Activated CD8-positive, alpha-beta memory T cell treated with anti-CD3 and anti-CD28 coated beads for 48 hours (primary cell): Measurements from ENCODE around the gene UNK.
"Not testable (repeated sequence)": the region's sequence is repeated elsewhere in the genome, so short reads cannot be mapped to it uniquely, and the experiment has no call there.

Source experiments
- DNase-seq, 3 experiments: peaks; one replicate each; pipeline ENCODE4 v3.0.0-alpha.2; 2020; ENCODE audit warnings: low read depth in 2 of 3, low spot score in 2 of 3

The UNK gene

DNA sequence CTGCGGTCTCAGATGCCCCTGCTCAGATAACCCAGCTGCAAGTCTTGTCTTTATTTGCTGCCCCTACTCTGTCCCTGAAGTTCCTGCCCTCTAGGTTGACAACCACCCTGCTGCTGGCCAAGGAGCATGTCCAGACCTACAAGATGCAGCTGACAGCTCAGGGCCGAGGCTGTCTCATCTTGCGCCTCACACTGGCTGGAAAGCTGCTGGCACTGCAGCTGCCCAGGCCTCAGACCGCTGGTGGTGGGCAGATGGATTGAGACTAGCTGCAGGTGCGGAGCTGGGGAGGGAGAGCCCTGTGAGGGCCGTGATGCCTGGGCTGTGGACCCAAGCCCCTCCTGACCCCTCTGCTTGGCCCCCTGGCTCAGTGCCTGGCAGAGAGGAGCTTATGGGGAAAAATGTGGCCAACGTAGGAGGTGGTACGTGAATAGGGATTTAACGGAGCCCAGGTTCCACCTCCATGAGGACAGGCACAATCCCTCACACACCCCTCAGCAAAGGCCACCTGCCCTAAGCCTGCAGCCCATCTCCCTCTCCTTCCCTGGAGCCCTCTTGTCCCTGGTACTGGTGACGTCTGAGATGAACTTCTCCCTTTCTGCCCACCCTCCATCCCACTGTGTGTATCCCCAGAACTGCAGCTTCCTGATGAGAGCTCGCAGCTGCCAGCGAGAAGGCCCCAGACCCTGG lies 11.3 kb upstream of the UNK start:
- DNase-seq = no peak

DNA sequence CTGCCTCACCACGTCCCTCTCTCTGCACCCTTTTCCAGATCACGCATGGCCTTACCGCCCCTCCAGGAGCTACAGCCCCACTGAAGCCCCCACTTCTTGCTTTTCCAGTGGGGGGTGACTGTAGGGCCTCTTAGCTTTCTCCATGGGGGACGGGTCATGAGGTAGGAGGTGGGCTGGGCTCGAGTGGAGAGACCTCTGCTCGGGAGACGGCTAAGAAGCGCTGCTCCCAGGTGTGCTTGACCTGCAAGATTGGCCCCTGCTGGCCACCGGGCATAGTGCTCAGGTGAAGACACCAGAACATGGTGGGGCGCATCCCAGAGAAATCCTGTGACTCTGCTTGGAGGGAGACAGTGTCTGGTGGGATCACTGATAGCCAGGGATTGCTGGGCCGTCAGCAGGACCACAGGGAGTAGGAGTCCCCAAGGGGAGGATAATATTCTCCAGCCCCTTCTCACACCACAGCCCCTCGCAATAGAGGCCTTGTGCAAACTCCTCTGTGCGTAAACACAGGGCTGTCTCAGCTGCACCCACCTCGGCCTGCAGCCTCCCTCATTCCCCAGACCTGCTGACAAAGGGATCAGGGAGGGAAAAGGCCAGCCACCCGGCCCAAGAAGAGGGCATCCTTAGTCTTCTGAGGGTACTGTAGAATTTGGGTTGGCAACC lies 10.7 kb upstream of the UNK start:
- no peak for DNase-seq

DNA sequence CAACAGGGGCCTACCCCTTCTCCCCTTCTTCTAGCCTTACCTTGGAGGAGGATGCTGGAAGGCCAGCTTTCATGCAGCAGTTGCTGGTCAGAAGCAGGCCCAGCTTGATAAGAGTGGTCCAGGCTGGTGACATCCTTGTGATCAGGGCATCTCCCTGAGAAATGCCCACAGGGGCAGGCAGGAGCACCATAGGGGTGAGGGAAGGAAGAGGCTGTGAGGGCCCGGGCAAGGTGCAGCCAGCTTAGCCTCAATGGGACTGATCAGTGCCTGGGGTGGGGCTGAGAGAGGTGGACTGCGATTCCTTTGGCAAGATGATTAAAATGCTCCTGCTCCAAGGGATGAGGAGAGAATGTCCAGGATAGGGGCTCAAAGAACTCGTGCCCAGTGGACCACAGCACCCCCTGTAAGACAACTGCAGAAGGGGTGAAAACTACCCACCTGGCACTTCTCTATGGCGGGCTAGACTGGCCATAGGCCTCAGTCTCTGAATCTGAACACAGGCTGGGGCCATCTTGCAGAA lies 10.1 kb upstream of the UNK start:
- DNase-seq = no peak

DNA sequence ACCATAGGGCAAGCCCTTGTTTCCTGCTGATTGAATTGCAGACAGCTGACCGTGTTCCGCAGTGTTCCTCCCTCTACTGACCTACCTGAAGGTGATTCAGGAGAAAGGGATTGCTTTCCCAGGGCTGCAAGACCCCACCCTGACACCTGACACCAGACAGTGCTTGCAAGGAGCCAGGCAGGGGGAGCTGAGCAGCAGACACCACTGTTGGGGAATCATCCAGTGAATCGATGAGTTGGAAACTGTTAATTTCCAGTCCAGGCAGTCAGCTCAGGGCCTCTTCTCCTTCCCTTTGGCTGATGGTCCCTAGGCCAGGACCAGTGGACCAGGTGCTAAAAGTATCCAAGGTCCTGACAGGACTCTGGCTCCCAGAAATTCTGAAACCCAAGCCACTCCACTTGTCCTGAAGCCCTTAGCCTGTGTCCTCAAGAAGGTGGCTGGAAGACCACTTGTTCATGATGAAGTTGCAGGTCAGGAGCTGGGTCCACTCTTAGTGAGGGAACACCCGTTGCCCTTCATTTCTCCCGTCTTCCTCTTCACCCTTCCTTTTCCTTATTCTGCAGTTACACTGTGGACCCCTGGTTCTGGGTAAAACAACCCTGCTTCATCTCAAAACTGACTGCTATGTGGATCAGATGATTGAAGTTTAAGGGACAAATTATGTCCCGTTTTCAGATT lies 9.5 kb upstream of the UNK start:
- DNase-seq = no peak

DNA sequence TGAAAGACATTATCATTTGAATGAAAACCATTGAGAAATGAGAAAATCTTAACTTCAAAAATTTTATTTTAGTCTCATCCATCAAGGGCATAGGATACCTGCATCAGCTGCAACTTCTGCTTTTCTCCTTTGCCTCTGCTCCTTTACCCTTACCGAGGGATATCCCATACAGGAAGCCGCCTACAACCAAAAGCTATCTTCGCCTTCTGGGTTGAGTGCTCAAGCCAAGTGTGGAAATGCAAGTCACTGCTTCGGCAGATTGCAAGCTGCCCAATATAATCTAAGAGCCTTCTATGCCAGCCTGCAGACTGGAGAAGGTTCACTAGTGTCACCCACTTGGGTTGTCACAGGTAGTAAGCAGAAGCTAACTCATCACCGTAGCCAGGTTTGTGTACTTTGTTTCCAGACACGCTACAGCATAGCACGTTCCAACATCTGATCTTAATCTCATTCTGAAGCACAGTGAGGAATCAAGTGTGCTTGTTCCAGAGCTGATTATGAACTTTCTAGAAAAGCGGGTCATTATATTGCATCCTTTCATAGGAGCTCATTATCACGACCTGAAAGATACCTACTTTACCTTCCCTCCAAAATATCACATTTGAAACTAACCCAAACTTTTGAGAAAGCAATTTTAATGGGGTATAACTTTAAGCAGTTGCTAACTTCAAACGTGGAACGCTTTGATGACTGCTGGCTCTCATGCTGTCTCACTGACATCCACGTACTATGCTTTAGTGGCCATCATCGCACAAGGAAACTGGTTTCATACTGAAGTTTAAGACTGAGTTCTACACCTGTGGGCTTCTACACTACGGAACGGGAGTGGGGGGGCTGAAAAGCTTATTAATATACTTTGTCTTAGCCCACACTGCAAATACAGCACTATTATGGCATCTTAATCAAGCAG lies 8.0 kb upstream of the UNK start:
- no peak for DNase-seq

DNA sequence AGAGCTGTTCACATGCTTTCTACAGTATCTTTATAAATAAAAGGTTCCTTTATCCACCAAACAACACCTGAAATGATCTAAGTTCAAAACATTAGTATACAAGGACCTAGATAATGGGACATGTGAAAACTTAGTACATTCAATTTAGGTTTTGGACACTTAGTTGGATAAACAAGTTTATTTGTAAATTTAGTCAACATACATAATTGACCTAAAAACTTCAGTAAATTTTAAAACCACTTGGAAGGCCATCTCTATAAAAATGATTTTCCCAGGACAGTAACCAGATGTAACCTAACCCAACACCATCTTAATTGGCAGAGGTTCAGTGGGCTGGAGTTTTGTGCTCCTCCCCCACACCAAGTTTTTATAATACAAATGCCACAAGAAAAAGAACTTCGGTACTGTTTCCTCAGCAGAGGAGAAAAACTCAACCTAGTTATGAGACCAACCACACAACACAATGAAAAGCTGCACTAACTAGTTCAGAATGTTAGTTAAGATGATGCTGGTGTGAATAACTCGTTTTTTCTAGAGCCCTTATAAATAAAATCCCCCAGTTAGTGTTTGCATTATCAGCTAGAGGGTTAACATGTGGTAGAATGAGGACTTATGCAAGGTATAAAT lies 7.2 kb upstream of the UNK start:
- no peak for DNase-seq

DNA sequence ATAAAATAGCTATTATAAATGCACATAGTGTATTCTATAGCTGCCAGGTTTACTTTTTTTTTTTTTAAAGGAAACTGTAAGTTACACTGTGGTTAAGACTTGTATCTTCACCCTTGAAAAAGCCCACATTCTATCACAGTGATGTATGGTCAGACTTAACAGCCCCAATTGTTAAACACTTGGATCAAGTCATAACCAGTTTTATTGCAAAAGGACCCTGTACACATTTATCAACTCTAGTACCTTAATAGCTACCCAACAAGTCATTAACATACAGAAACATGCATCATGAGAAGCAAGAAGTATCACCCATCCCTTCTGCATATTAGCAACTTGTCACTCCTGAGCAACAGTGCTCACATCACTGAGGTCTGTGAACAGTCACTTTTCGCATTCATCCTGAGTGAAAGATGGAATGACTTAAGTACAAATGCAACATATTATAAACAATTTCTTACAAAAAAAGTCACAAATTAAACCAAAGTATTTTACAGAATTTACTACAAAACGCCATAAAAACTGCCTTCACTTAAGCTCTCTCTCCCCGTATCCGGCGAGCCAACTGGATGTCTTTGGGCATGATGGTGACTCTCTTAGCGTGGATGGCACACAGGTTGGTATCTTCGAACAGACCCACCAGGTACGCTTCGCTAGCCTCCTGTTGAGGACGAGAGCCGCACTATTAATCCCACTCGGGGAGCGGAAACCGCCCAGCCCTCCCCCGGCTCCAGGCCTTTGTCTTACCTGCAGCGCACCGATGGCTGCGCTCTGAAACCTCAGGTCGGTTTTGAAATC lies 6.3 kb upstream of the UNK start:
- DNase-seq = not testable (repeated sequence)

DNA sequence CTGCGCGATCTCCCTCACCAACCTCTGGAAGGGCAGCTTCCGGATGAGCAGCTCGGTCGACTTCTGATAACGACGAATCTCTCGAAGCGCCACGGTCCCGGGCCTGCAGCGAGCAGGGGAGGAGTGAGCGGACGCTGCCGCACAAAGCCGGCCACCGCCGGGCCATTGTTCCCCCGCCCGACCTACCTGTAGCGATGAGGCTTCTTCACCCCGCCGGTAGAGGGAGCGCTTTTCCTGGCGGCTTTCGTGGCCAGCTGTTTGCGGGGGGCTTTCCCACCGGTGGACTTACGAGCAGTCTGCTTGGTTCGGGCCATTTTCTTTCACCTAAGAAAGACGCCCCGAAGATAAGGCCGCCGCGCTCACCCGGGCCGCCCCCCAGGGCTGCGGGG lies 5.8 kb upstream of the UNK start:
- DNase-seq = peak in 2 of 3 experiments; percentile 59 to 62

DNA sequence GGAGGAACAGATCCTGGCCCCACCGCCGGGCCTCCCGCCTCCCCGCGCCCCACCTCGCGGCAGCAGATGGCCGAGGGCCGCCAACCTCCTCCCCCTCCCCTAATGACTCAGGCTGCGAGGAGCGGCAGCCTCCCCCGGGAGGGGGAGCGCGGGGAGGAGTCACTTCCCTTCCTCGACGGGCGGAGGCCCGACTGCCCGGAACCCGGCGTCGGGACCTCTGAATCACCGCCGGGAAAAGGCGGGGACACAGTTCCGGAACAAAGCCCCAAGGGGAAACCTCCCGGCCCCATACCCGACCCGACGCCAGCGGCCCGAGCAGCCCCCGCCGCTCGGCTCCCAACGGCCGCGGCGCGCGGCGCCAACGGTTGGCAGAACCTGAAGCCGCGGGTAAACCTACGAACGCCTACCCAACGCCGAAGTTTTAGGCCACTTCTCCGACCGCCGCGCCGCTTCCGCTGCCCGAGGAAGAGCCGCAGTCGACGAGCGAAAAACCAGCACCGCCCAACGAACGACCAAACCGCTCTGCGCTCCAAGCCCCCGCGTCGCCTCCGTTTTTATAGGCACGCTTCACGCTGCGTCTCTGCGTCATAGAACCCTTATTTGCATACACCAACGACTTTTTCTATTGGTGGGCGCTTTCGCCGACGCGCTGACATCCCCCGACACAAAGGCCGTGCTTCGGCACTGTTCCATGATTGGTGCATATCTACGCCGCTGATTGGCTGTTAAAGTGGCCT lies 5.2 kb upstream of the UNK start:
- DNase-seq = peak; percentile 81 to 86 (median 84)

DNA sequence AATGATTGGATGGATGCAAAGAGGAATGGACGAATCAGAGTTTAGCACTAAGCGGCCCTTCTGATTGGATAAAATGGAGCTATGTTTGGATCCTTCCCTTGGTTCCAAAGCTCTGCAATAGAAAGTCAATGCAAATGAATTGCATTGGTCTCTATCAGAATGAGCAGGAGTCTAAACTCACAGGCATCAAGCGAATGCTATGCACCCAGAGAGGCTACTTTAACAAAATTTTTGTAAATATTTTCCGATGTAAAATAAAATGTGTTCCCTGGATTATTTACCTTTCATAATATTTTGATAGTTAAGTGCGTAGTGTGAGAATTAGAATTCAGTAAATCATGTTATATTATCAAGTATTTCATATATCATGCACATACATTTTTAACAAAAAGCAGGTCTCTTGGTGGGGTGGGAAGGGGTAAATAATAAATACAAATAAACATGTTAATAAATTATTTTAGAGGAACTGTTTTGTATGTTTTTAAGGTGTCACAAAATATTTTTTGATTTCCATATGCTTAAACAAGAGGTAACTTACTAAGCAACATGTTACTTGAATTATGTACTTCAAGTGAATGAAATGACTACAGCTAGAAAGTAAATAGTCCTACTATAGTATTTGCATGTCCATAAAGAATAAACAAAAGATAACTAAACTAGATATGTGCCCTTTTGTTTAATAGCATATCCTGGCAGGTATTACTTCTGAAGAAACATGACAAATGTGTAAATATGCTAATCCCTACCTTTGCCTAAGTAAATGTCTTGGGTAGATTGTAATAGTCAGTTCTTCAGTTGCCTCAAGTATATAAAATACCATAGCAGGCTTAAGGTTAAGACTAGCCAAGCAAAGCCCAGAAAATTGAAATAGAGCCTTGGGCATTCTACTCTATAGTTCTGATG lies 4.4 kb upstream of the UNK start:
- DNase-seq = no peak

DNA sequence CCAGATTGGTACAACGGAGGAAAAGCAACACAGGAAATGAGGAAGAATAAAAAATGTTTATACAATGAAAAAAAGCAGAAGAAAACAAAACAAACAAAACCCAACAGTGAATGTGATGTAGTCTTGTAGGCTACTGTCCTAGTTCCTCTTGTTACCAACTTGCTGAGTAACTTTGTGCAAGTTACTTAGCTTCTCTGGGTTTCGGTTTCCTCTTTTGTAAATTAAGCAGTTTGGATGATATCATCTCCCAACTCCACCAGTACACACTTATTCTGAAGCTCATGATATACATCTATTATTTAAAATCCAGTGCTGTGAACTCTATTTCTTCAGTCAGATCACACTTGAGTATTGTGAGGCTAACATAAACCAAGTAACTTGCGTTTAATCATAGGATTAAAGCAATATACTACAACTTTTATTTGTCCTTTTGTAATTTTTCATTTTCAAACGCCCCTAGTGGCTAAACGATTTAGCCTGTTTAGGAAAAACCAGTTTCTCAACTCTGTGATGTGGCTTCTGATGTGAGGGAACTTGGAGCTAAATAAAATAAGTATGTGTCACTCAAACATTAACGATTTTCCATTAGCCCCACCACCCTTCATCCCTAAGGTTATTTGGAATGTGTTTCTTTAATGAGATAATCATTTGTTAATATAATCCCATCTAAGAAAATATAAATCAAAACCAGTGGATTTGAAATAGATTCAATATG lies 1.4 kb upstream of the UNK start:
- no peak for DNase-seq

DNA sequence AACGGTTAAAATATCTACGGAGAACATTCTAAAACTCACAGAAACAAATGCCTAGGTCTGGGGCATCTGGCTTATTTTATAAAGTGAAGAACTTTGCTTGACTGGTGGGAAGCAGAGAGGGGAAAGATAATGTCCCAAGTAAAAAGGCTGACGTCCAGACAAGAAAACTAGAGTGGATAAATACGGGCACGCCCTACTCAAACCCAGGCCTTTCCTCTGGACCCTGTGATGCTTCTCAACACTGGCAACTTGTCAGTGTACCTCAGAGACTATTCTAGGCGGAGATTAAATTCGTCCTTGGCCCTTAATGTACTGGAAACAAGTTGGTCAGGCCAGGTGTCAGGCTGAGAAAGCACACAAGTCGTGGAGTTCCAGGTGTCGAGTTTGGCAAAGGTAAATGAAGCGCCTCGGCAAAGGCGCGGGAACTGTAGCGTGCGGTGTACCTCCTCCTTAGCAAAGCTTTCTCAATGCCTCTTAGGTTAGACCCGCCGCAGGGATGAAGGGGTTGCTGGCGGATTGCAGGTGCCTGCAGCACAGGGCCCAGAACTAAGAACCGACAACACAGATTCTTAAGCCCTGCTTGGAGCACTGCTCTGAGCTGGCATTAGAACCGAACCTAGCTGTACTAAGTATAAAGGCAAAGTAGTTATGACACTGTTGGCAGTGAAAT lies 668 bp upstream of the UNK start:
- no peak for DNase-seq

DNA sequence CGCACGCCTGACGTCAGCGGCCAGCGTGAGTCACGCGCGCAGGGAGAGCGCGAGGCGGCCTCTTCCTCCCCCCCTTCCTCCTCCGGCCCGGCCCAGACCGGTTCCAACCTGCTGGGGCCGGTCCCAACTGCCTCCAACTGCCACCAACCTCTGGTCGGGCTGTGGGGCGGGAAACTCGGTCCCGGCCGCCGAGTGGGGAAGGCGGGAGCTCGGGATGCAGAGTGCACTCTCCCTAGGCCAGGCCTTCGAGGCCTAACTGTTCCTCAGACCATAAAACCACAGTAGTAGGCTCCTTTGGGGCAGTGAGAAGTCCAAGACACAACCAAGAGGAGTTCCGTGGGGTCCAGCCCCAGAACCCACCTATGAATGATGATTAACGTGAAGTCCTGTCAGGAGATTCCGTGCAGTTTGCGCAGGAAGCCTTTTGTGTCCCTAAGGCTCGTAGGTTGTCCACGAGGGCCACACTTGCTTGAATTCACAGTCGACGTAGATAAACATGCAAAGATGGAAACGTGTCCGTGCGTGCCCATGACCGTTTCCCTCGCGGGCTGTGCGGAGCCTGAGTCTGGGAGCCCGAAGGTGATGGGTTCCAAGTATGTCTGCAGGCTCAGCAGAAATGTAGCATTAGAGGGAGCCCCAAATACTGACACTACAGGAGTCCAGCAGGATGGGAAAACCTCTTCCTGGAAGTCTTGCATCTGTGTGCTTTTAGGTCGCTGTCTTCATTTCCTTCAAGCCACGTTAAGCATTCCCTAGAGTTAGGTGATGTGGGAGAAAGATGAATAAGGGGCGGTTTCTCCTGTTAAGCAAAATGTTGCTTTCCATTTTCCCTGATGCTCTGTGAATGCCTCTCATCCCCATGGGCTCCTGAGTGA lies 647 bp downstream of the UNK start:
- peak in 2 of 3 experiments; percentile 76 to 84 for DNase-seq

DNA sequence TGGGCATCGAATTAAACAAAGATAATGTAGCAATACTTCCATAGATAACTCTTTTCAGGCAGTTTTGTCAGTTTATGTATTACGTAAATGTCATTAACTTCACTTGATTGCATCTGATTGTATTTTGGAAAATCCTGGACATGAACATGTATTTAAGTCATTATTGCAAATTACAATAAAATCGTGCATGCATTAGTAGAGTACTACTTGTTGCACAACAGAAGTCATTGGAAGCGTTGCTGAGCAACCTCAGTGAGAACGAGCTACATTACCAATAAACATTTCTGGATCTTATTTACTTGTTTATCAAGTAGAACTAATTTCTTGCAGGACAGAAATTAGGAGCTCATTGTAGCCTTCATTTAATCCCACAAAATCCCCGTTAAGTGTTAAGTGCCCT lies 6.6 kb downstream of the UNK start:
- no peak for DNase-seq

DNA sequence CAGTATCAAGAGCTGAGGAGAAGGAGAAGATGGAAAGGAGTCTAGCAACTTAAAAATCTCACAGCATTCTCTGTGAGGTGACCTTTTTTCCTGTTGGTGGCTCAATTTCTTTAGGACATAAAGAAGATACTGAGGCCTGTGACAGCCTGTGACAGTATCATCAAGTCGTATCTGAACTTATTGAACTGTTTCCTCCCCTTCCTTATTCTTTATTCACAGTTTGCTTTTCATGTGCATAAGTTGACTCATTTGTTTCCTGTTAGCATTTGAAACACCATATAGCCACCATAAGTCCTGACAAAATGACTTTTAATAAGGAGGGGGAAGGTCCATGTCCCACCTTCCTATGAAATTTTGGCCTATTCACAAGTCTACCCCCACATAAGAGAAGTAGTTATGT lies 8.9 kb downstream of the UNK start:
- no peak for DNase-seq
